Stomach (tissue), 4 donors: Measurements from ENCODE around the gene SMIM38.

Experiments
- CTCF ChIP-seq, 7 experiments: fragments of 450-650 bp in 4 of 7; fragments of 200-600 bp in 3 of 7; sonication (generic) in 3 of 7; IDR thresholded peaks; one replicate each; pipeline ENCODE4 v1.5.1; 2016 to 2019; ENCODE audit warnings: antibody characterized with exemption in 7 of 7, control low read depth in 2 of 7, mild to moderate bottlenecking in 1 of 7
- POLR2A ChIP-seq, 4 donors: fragments of 450-650 bp; IDR thresholded peaks; one replicate each; pipeline ENCODE4 v1.6.1; 2016; ENCODE audit warnings: antibody characterized with exemption in 4 of 4, control low read depth in 2 of 4, mild to moderate bottlenecking in 1 of 4, moderate library complexity in 1 of 4
- POLR2AphosphoS5 ChIP-seq, 3 donors: sonication (generic); formaldehyde crosslinking; IDR thresholded peaks; one replicate each; pipeline ENCODE4 v1.6.1; 2016; ENCODE audit warnings: antibody characterized with exemption in 3 of 3

GRCh38 chr11:69125861-69126260 lies 29.9 kb upstream of the SMIM38 start:
- TF ChIP-seq CTCF (IDR thresholded peaks at IDR 0.05) (no peak), POLR2A (IDR thresholded peaks at IDR 0.05) (no peak), POLR2AphosphoS5 (IDR thresholded peaks at IDR 0.05) (no peak)
